ENCODE data around the gene NKX1-1.

The NKX1-1 gene

GRCh38 chr4:1369091-1369450 is 37.2 kb downstream of the NKX1-1 start:
- Histone ChIP-seq H3K4me1 (ENCODE audit: control insufficient read depth, low read length) (no peaks in the 10 kb centered on the region), H3K27me3 (ENCODE audit: control insufficient read depth, low read length) (no peaks in the 10 kb centered on the region), H3K4me3 (ENCODE audit: low read length) (no peak overlapping the region), H3K9me2 (replicated peaks; ENCODE audit: control insufficient read depth, low read length) (no peaks in the 10 kb centered on the region), H3K79me2 (ENCODE audit: control insufficient read depth, low read length) (no peaks in the 10 kb centered on the region), H4K20me1 (ENCODE audit: control insufficient read depth, insufficient read depth, low read depth, low read length) (no peaks in the 10 kb centered on the region), H3K4me2 (ENCODE audit: low read length) (no peak overlapping the region), H3K27ac (ENCODE audit: low read depth, low read length) (no peak overlapping the region), H3F3A (ENCODE audit: control insufficient read depth, insufficient read depth) (no peaks in the 10 kb centered on the region), H3K36me3 (ENCODE audit: control insufficient read depth, low read length) (no peaks in the 10 kb centered on the region), H3K9me3 (ENCODE audit: control insufficient read depth, insufficient read depth, low read length) (no peaks in the 10 kb centered on the region)
- TF ChIP-seq CTCF (IDR thresholded peaks at IDR 0.05; ENCODE audit: low read depth, low read length, poor library complexity, severe bottlenecking): no peak
- TF ChIP-seq EZH2phosphoT487 (IDR thresholded peaks at IDR 0.05; ENCODE audit: borderline replicate concordance, low read length): no peak

DNA sequence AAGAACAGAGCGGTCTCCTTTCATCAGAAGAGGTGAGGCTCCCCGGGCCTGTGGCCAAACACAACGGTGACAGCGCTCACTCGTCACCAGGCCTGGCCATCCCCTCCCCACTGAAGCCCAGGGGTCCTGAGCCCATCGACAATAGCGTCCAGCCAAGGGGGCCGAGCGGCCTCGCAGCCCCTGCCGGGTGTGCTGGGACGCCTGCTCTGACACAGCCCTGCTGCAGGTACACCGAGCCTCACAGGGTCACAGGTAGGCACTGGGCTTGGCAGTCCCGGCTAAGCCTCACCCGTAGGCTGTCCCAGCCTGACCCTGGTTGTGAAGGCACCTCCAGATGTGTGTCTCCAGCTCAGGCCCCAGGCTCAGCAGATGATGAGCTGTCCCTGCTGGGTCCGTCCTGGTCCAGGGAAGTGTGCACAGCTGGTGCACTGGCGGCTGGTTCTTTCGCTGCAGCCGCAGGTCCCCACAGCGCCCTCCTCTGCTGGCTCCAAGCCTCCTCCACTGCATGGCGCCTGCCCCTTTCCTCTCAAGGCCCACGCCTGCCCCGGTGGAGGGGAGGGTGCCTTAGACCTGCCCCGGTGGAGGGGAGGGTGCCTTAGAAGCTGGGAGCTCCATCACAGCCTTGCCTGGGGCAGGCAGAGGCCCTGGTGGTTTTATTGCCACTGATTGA is 37.7 kb downstream of the NKX1-1 start:
- H3F3A ChIP-seq (ENCODE audit: control insufficient read depth, insufficient read depth): no peaks in the 10 kb centered on the region
- no peaks in the 10 kb centered on the region for H3K36me3 ChIP-seq (ENCODE audit: control insufficient read depth, low read length)
- no peaks in the 10 kb centered on the region for H3K27me3 ChIP-seq (ENCODE audit: control insufficient read depth, low read length)

DNA sequence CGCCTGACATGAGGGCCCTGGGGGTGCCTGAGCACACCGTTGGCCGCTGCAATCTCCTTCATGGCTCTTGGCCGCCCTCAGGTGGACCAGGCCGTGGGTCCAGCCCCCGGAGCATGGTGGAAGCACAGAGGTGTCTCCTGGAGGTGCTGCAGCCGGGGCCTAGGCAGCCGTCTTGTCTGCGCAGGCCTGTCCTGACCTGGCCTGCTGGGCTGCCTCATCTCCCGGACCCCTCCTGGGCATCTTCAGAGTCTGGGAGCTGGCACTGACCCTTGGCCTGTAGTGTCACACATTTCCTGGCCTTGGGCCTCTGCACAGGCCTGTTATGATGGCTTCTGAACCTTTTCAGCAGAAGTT is 38.3 kb downstream of the NKX1-1 start:
- H3F3A ChIP-seq (ENCODE audit: control insufficient read depth, insufficient read depth): no peaks in the 10 kb centered on the region
- no peak overlapping the region for H3K27ac ChIP-seq (ENCODE audit: low read depth, low read length)
- TF ChIP-seq EZH2phosphoT487 (IDR thresholded peaks at IDR 0.05; ENCODE audit: borderline replicate concordance, low read length) (no peak), CTCF (IDR thresholded peaks at IDR 0.05; ENCODE audit: low read depth, low read length, poor library complexity, severe bottlenecking) (no peak)

More for the DNA sequence above, 37.7 kb downstream of the NKX1-1 start:
- TF ChIP-seq EZH2phosphoT487 (IDR thresholded peaks at IDR 0.05; ENCODE audit: borderline replicate concordance, low read length) (no peak), CTCF (IDR thresholded peaks at IDR 0.05; ENCODE audit: low read depth, low read length, poor library complexity, severe bottlenecking) (no peak)
- no peak overlapping the region for H3K4me2 ChIP-seq (ENCODE audit: low read length)
- no peaks in the 10 kb centered on the region for H3K4me1 ChIP-seq (ENCODE audit: control insufficient read depth, low read length)
- H3K9me2 ChIP-seq (replicated peaks; ENCODE audit: control insufficient read depth, low read length): no peaks in the 10 kb centered on the region
- no peak overlapping the region for H3K27ac ChIP-seq (ENCODE audit: low read depth, low read length)
- no peak overlapping the region for H3K4me3 ChIP-seq (ENCODE audit: low read length)
- no peaks in the 10 kb centered on the region for H3K9me3 ChIP-seq (ENCODE audit: control insufficient read depth, insufficient read depth, low read length)
- no peaks in the 10 kb centered on the region for H4K20me1 ChIP-seq (ENCODE audit: control insufficient read depth, insufficient read depth, low read depth, low read length)
- no peaks in the 10 kb centered on the region for H3K79me2 ChIP-seq (ENCODE audit: control insufficient read depth, low read length)

More for the DNA sequence above, 38.3 kb downstream of the NKX1-1 start:
- Histone ChIP-seq H3K4me3 (ENCODE audit: low read length) (no peak overlapping the region), H3K4me2 (ENCODE audit: low read length) (no peak overlapping the region), H3K9me3 (ENCODE audit: control insufficient read depth, insufficient read depth, low read length) (no peaks in the 10 kb centered on the region), H3K9me2 (replicated peaks; ENCODE audit: control insufficient read depth, low read length) (no peaks in the 10 kb centered on the region), H3K79me2 (ENCODE audit: control insufficient read depth, low read length) (no peaks in the 10 kb centered on the region), H3K4me1 (ENCODE audit: control insufficient read depth, low read length) (no peaks in the 10 kb centered on the region), H3K27me3 (ENCODE audit: control insufficient read depth, low read length) (no peaks in the 10 kb centered on the region), H3K36me3 (ENCODE audit: control insufficient read depth, low read length) (no peaks in the 10 kb centered on the region), H4K20me1 (ENCODE audit: control insufficient read depth, insufficient read depth, low read depth, low read length) (no peaks in the 10 kb centered on the region)
